Mucosa of stomach (tissue), 1 donor: Measurements from ENCODE around the gene BEX2.
"Not testable (repeated sequence)": the region's sequence is repeated elsewhere in the genome, so short reads cannot be mapped to it uniquely, and the experiment has no call there.

ENCODE experiments used
- H3K27me3 ChIP-seq: one replicate; pipeline ENCODE4 v1.7.0; 2013; ENCODE audit warnings: mild to moderate bottlenecking, low read length; ENCODE audit not compliant: control insufficient read depth, insufficient read depth
- H3K36me3 ChIP-seq: one replicate; pipeline ENCODE4 v1.7.0; 2013; ENCODE audit warnings: low read length; ENCODE audit not compliant: control insufficient read depth, insufficient read depth
- H3K4me1 ChIP-seq: one replicate; pipeline ENCODE4 v1.7.0; 2013; ENCODE audit warnings: mild to moderate bottlenecking, low read length; ENCODE audit not compliant: control insufficient read depth, insufficient read depth
- H3K4me3 ChIP-seq: one replicate; pipeline ENCODE4 v1.7.0; 2013; ENCODE audit warnings: low read length
- H3K9ac ChIP-seq: one replicate; pipeline ENCODE4 v1.7.0; 2013; ENCODE audit warnings: mild to moderate bottlenecking, low read length, moderate library complexity
- H3K9me3 ChIP-seq: one replicate; pipeline ENCODE4 v1.7.0; 2013; ENCODE audit warnings: mild to moderate bottlenecking, low read length, moderate library complexity; ENCODE audit not compliant: control insufficient read depth
- donor health status: Pancreatic carcinoma.

The BEX2 gene

DNA sequence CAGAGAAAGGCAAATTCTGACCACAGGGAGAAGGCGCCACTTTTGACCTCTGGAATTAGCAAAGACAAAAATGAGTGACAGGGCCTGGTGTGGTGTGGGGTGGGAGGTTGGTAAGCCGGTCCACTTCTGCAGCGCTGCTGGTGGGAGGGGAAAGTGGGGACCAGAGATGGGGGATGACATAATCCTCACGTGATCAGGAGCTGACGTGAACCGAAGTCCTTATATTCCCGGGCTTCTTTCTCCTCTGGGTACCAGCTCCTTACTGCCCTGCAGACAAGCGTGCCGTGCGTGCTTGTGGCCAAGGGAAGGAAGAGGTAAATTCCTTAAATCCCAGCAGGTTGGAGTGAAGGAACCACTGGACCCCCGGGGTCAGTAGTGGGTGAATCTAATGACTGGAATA, 19.2 kb upstream of the BEX2 start, which contains the start of gene TCEAL7:
TCEAL7 (plus strand) TSS at position 249 of the 400 bp plus-strand sequence. CDS start 1,165 bp downstream, outside the sequence.
- no peak within 1 kb of the TSS for H3K4me3 ChIP-seq
- H3K36me3 ChIP-seq: no peaks in the 10 kb centered on the region
- no peak within 1 kb of the TSS for H3K9ac ChIP-seq
- peaks cover 4% of the 10 kb centered on the region for H3K27me3 ChIP-seq
- H3K9me3 ChIP-seq: no peaks in the 10 kb centered on the region
- no peaks in the 10 kb centered on the region for H3K4me1 ChIP-seq

DNA sequence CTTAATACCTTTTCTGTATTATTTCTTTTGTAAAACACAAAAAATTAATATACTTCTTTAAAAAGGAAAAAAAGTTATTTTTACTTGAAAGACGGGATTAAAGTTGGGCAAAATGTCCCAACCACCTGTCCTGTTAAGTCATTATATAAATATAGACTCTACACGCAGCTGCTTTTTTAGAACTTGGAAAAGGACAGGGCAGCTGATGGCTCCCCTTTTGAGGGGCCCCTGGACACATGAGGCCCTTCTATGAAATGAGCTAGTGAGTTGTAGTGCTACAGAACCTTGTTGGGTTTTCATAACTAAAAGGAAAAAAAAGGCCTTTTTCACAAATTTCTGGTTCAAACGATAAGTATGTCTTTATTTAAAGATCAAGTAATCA, 600 bp upstream of the BEX2 start:
- no peaks in the 10 kb centered on the region for H3K9me3 ChIP-seq
- no peaks in the 10 kb centered on the region for H3K36me3 ChIP-seq
- H3K4me3 ChIP-seq: no peak overlapping the region
- peaks cover 8% of the 10 kb centered on the region for H3K27me3 ChIP-seq
- H3K9ac ChIP-seq: no peak overlapping the region
- no peaks in the 10 kb centered on the region for H3K4me1 ChIP-seq

DNA sequence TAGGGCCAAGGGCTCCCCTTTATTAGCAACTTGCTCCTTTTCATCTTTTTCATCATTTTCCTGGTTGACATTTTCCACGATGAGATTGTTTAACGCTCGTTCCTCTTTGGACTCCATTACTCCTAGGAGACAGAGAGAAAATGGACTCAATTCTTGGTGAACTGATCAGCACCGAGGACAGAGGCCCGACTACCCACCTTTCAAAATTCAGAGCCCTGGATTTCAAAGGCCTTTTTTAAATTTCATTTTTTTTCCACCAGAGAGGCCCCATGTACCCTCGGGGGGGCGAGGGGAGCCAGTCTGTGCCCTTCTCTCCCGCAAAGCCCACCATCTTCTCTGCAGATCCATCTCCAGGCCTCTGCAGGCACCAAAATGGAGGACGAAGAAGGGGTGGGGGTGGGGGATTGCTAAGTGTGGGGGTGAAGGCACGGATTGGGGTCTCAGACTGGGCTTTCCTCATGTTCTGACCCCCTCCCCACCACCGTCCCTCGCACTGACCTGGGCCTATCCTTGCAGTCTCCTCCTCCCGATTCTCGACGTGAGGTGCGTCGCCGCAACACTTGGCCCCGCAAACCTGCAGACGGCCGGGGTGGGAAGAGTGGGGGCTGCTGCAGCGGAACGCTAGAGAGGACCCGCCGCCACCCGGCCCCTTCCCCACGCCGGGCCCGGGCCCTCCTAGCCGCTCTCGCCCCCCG, 783 bp downstream of the BEX2 start:
- Histone ChIP-seq H3K36me3 (no peaks in the 10 kb centered on the region), H3K4me1 (no peaks in the 10 kb centered on the region), H3K4me3 (no peak overlapping the region), H3K9ac (peak overlapping the region; percentile 65), H3K9me3 (no peaks in the 10 kb centered on the region), H3K27me3 (peaks cover 8% of the 10 kb centered on the region)

DNA sequence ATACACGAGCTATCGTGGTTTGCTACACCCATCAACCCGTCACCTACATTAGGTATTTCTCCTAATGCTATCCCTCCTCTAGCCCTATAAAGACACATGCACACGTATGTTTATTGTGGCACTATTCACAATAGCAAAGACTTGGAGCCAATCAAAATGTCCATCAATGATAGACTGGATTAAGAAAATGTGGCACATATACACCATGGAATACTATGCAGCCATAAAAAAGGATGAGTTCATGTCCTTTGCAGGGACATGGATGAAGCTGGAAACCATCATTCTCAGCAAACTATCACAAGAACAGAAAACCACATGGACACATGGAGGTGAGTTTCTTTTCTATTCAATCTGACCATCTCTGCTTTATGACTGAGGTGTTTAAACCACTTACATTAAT, 5.1 kb downstream of the BEX2 start:
- not testable (repeated sequence) for H3K9ac ChIP-seq, H3K9me3 ChIP-seq, H3K27me3 ChIP-seq, H3K36me3 ChIP-seq, H3K4me3 ChIP-seq, H3K4me1 ChIP-seq

DNA sequence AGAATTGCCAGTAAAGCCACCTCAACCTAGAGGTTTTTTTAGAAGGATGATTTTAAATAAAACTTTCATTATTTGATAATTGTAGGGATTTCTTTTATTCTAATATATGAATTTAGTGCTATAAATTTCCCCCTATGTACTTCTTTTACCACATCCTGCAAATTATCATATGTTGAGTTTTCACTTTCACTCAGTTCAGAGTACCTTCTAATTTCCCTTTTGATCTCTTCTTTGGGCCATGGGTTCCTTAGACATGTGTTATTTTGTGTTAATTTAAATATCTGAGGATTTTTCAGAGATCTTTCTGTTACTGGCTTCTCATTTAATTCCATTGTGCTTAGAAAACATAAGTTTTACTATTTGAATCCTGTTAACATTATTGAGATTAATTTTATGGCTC, 6.1 kb downstream of the BEX2 start:
- H3K9ac ChIP-seq: no peak overlapping the region
- H3K27me3 ChIP-seq: no peaks in the 10 kb centered on the region
- no peaks in the 10 kb centered on the region for H3K4me1 ChIP-seq
- no peaks in the 10 kb centered on the region for H3K36me3 ChIP-seq
- no peak overlapping the region for H3K4me3 ChIP-seq
- no peaks in the 10 kb centered on the region for H3K9me3 ChIP-seq

DNA sequence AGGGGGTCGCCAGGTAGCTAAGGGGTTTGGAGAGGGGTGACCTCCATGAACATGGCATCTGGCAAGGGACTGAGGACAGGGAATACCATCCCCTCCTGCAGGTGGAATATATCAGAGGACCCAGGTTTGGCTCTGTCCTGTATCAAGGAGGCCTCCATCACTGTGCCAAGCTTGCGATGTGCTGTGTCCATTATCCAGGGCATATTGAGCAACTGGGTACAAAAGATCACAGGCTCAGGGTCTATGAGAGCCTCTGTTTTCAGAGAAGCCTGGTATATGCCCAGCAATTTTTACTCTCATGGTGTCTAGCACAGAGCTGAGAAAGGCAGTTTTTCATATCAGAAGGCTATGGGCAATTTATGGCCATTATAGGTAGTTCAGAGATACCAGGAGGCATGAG, 17.7 kb downstream of the BEX2 start:
- Histone ChIP-seq H3K9me3 (no peaks in the 10 kb centered on the region), H3K4me3 (no peak overlapping the region), H3K36me3 (no peaks in the 10 kb centered on the region), H3K27me3 (no peaks in the 10 kb centered on the region), H3K4me1 (no peaks in the 10 kb centered on the region), H3K9ac (no peak overlapping the region)

DNA sequence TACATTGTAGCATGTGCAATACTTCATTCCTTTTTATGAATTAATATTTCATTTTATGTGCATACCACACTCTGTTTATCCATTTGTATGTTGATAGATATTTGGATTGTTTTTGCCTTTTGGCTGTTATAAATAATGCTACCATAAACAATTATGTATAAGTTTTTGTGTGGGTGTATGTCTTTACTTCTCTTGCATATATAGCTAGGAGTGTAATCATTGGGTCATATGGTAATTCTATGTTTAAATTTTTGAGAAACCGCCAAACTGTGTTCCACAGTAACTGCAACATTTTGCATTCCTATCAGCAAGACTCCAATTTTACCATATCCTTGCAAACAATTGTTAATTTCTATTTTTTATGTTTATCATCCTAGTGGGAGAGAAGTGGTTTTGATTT, 31.2 kb downstream of the BEX2 start:
- Histone ChIP-seq H3K36me3 (no peaks in the 10 kb centered on the region), H3K4me1 (no peaks in the 10 kb centered on the region), H3K9ac (no peak overlapping the region), H3K9me3 (no peaks in the 10 kb centered on the region), H3K4me3 (no peak overlapping the region), H3K27me3 (peaks cover 13% of the 10 kb centered on the region)

DNA sequence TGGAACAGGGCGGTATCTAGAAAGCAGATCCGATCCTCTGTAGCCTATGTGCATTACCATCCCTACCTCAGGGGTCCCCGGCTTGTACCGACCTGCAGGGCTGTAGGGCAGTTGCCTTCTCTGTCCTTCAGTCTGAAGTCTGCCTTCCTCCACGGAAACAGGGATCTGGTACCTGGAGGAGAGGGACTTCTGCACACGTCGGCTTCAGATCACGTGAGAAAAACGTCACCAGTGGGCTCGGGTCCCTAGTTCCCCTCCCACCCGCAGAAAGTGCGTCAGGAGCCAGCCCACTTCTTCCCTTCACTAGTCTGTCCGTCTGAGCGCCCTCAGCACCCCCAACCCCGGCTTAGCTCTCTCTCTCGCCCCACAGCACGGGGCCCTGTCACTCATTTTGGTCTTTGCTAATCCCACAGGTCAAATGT, 34.2 kb downstream of the BEX2 start, which contains the start of gene TCEAL5:
TCEAL5 (minus strand) TSS at position 170 of the 422 bp plus-strand sequence. CDS start 2,187 bp downstream, outside the sequence.
- peaks cover 13% of the 10 kb centered on the region for H3K27me3 ChIP-seq
- H3K4me3 ChIP-seq: no peak within 1 kb of the TSS
- H3K9ac ChIP-seq: no peak within 1 kb of the TSS
- no peaks in the 10 kb centered on the region for H3K36me3 ChIP-seq
- no peaks in the 10 kb centered on the region for H3K9me3 ChIP-seq
- no peaks in the 10 kb centered on the region for H3K4me1 ChIP-seq

DNA sequence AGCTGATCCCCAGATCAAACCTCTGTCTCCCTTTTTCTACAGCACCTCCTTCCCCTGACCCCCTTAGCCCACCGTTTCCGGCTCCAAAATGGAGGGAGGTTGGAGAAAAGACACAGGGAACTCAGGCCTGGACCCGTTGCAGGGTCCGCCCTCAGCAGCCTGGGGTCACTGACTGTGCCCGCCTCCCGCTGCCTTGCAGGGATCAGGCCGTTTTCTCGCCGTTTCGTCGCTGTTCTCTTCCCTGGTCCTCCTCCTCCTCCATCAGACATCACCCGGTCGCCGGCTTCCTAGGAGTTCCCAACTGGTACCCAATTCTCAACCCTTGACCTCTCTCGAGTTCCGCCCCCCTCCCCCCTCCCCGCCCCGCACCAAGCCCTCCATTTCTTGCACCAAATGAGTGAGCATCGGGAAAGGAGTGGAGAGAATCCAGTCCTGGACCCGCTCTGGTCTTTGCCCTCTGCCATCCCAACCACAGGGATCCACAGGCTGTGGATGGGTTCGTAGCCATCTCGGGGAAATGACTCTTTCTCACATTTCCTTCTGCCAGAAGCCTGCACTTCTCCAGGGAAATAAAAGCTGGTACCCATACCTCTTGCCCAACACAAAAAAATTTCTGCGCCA, 34.7 kb downstream of the BEX2 start:
- no peak overlapping the region for H3K9ac ChIP-seq

DNA sequence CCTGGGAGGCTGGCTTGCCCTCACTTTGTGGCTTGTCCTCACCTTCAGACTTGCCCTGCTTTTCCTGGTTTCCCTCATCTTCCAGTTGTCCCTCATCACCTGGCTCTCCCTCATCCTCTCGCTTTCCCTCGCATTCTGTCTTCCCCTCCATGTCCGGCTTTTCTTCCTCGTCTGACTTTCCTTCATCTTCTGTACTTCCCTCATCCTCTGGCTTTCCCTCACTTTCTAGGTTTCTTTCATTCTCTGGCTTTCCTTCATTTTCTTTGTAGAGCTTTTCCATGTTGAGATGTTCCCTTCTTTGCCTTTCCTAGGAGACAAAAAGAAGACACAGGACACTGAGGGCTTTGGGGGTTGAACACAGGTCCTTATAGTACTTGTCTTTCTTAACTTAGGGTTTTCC, 36.5 kb downstream of the BEX2 start:
- Histone ChIP-seq H3K36me3 (no peaks in the 10 kb centered on the region), H3K27me3 (peaks cover 13% of the 10 kb centered on the region), H3K4me1 (no peaks in the 10 kb centered on the region), H3K9me3 (no peaks in the 10 kb centered on the region), H3K9ac (no peak overlapping the region), H3K4me3 (no peak overlapping the region)

More for the DNA sequence above, 34.7 kb downstream of the BEX2 start:
- Histone ChIP-seq H3K36me3 (no peaks in the 10 kb centered on the region), H3K27me3 (peaks cover 13% of the 10 kb centered on the region), H3K4me1 (no peaks in the 10 kb centered on the region), H3K9me3 (no peaks in the 10 kb centered on the region), H3K4me3 (no peak overlapping the region)
